Right kidney (tissue), 1 donor: ENCODE data around the gene HLA-DQB1.
"Not testable (repeated sequence)": the region's sequence is repeated elsewhere in the genome, so short reads cannot be mapped to it uniquely, and the experiment has no call there.

Experiments
- DNase-seq: peaks from one replicate; pipeline ENCODE4 v3.0.0-alpha.2; 2016

HLA-DQB1 gene

GRCh38 chr6:32664354-32664753 lies 2.1 kb downstream of the HLA-DQB1 start:
- DNase-seq, result no peak

GRCh38 chr6:32662836-32663235 lies 3.6 kb downstream of the HLA-DQB1 start:
- DNase-seq, result no peak

GRCh38 chr6:32662099-32662498 lies 4.4 kb downstream of the HLA-DQB1 start:
- no peak for DNase-seq

GRCh38 chr6:32659856-32660595 lies 6.4 kb downstream of the HLA-DQB1 start:
- DNase-seq, result no peak

- DNase-seq, result no peak
Observed at GRCh38 chr6:32658268-32658897, 8.1 kb downstream of the HLA-DQB1 start.

- DNase-seq, result not testable (repeated sequence)
Observed at GRCh38 chr6:32657819-32658218, 8.6 kb downstream of the HLA-DQB1 start.

GRCh38 chr6:32657329-32657728 lies 9.1 kb downstream of the HLA-DQB1 start:
- not testable (repeated sequence) for DNase-seq

GRCh38 chr6:32655203-32655710 lies 11.2 kb downstream of the HLA-DQB1 start:
- no peak for DNase-seq

- DNase-seq, result no peak
Observed at GRCh38 chr6:32645047-32645703, 21.3 kb downstream of the HLA-DQB1 start.

- DNase-seq, result no peak
Observed at GRCh38 chr6:32643904-32644303, 22.6 kb downstream of the HLA-DQB1 start.

- DNase-seq, result no peak
Observed at GRCh38 chr6:32642720-32643106, 23.7 kb downstream of the HLA-DQB1 start.

GRCh38 chr6:32641785-32642719 lies 24.4 kb downstream of the HLA-DQB1 start:
- DNase-seq, result not testable (repeated sequence)

GRCh38 chr6:32641122-32641521 lies 25.3 kb downstream of the HLA-DQB1 start:
- no peak for DNase-seq

- no peak for DNase-seq
Observed at GRCh38 chr6:32639440-32640394, 26.7 kb downstream of the HLA-DQB1 start.

- no peak for DNase-seq
Observed at GRCh38 chr6:32638532-32639219, 27.8 kb downstream of the HLA-DQB1 start.

- no peak for DNase-seq
Observed at GRCh38 chr6:32637883-32638282, 28.6 kb downstream of the HLA-DQB1 start.

GRCh38 chr6:32637219-32637880 lies 29.1 kb downstream of the HLA-DQB1 start, which contains the start of gene HLA-DQA1:
Gene HLA-DQA1, plus strand, starts transcription at chr6:32637406. Its CDS starts 53 bp downstream, at chr6:32637459.
- DNase-seq, result no peak

- DNase-seq, result no peak
Observed at GRCh38 chr6:32635526-32636123, 30.8 kb downstream of the HLA-DQB1 start.

GRCh38 chr6:32629793-32630192 lies 36.7 kb downstream of the HLA-DQB1 start:
- DNase-seq, result not testable (repeated sequence)
